Activated T-cell treated with anti-CD3 and anti-CD28 coated beads, Interleukin-2, amount 50 U/mL, for 4 hours (primary cell): ENCODE results near the gene ARL6. TPM values are rescaled to one million over a fixed set of nuclear protein-coding genes. Genes with fewer than 3 reads are reported as not detected.
A peak's percentile ranks its signal among the peaks of the same experiment; 100 is the strongest.

Experiments used
- ATAC-seq, 2 donors: fragments of 200-7000 bp; cut with Tn5 transposase; one replicate each; pipeline ENCODE4 v1.10.0; 2021
- DNase-seq: peaks from one replicate; pipeline ENCODE4 v3.0.0-alpha.2; 2020
- H3K27me3 Mint-ChIP-seq: one replicate; pipeline ENCODE4 v1.8.0; 2021; ENCODE audit warnings: low read depth, mixed read lengths
- H3K36me3 Mint-ChIP-seq: one replicate; pipeline ENCODE4 v1.8.0; 2022; ENCODE audit warnings: mixed read lengths; ENCODE audit not compliant: insufficient read depth
- H3K4me1 Mint-ChIP-seq: one replicate; pipeline ENCODE4 v1.8.0; 2021; ENCODE audit warnings: low read depth, mixed read lengths
- H3K4me3 Mint-ChIP-seq: one replicate; pipeline ENCODE4 v1.8.0; 2021; ENCODE audit warnings: mild to moderate bottlenecking, moderate library complexity, mixed read lengths
- H3K9me3 Mint-ChIP-seq: one replicate; pipeline ENCODE4 v1.8.0; 2021; ENCODE audit warnings: mixed read lengths
- total RNA-seq, 3 donors: library from RNA; stranded (reverse); gene quantifications; one replicate each; pipeline ENCODE4 v1.2.1, GENCODE V29; 2021

Gene ARL6, protein sequence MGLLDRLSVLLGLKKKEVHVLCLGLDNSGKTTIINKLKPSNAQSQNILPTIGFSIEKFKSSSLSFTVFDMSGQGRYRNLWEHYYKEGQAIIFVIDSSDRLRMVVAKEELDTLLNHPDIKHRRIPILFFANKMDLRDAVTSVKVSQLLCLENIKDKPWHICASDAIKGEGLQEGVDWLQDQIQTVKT
- total RNA-seq, result 1 to 10 TPM; 7.9 to 8.6 (median 8.4) TPM

GRCh38 chr3:97764407-97765238 is at the start of gene ARL6:
Gene ARL6, plus strand, starts transcription at chr3:97764758. Its CDS starts 3,350 bp downstream, at chr3:97768108.
- peak; percentile 94 to 95 for ATAC-seq
- Mint-ChIP-seq H3K4me3 (peak within 1 kb of the TSS; percentile 97), H3K36me3 (peaks cover 2% of the 10 kb centered on the region), H3K9me3 (no peaks in the 10 kb centered on the region), H3K27me3 (no peaks in the 10 kb centered on the region), H3K4me1 (peaks cover 26% of the 10 kb centered on the region)
- DNase-seq, result peak; percentile 57

GRCh38 chr3:97719156-97719821 is 45.3 kb upstream of the ARL6 start:
- ATAC-seq, result peak; percentile 82 to 84
- peak; percentile 45 for DNase-seq
- Mint-ChIP-seq H3K9me3 (no peaks in the 10 kb centered on the region), H3K4me1 (no peaks in the 10 kb centered on the region), H3K36me3 (no peaks in the 10 kb centered on the region), H3K4me3 (no peak overlapping the region), H3K27me3 (no peaks in the 10 kb centered on the region)

DNA sequence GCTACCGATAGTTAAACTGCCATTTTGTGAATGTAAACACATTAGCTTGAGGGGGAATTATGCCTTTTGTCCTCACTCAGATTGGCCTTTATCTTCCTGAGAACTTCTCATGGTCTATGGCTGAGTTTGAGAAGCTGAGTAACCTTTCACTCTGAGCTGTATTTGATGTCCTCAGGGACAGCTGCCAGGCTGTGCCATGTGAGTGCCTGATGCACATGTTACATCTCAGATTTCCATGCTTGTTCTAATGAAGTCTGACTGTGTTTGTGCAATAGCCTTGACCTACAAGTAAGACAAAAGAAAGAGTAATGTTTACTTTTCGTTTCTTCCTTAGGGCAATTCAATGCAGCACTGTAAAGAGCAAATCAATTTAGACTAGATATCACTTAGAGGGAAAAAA is 44.1 kb upstream of the ARL6 start:
- Mint-ChIP-seq H3K36me3 (no peaks in the 10 kb centered on the region), H3K4me1 (no peaks in the 10 kb centered on the region), H3K4me3 (no peak overlapping the region), H3K9me3 (no peaks in the 10 kb centered on the region), H3K27me3 (no peaks in the 10 kb centered on the region)
- ATAC-seq, result no peak
- DNase-seq, result no peak

- Mint-ChIP-seq H3K4me1 (no peaks in the 10 kb centered on the region), H3K9me3 (no peaks in the 10 kb centered on the region), H3K4me3 (no peak overlapping the region), H3K27me3 (no peaks in the 10 kb centered on the region), H3K36me3 (no peaks in the 10 kb centered on the region)
- no peak for ATAC-seq
- no peak for DNase-seq
Measured at GRCh38 chr3:97721446-97721845, 43.1 kb upstream of the ARL6 start.

DNA sequence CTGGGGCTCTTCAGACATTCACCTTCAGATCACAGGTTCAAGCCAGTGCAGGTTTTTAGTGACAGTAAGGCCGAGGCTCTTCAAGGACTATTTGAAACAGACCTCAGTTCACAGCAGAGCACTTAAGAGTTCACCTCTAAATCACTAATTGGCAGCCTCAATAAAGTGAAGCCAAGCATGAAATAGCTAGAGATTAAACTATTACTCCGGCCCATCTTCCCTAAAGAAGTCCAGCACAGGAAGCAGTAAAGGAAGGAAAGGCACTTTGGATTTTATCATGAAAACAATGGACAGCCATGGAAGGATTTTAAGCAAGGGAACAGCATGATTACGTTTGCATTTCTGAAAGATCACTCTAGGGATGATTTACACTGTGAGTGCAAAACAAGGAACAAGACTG is 27.6 kb upstream of the ARL6 start:
- Mint-ChIP-seq H3K9me3 (no peaks in the 10 kb centered on the region), H3K4me3 (no peak overlapping the region)

GRCh38 chr3:97738761-97739160 is 25.8 kb upstream of the ARL6 start:
- no peak for ATAC-seq
- DNase-seq, result no peak
- H3K4me3 Mint-ChIP-seq, result no peak overlapping the region
- no peaks in the 10 kb centered on the region for H3K4me1 Mint-ChIP-seq
- H3K36me3 Mint-ChIP-seq, result no peaks in the 10 kb centered on the region
- H3K9me3 Mint-ChIP-seq, result no peaks in the 10 kb centered on the region
- peaks cover 8% of the 10 kb centered on the region for H3K27me3 Mint-ChIP-seq

More for the DNA sequence above, 27.6 kb upstream of the ARL6 start:
- no peak for DNase-seq
- Mint-ChIP-seq H3K36me3 (no peaks in the 10 kb centered on the region), H3K27me3 (peaks cover 12% of the 10 kb centered on the region), H3K4me1 (no peaks in the 10 kb centered on the region)
- ATAC-seq, result no peak

GRCh38 chr3:97742036-97742435 is 22.5 kb upstream of the ARL6 start:
- Mint-ChIP-seq H3K9me3 (no peaks in the 10 kb centered on the region), H3K36me3 (no peaks in the 10 kb centered on the region), H3K4me1 (no peaks in the 10 kb centered on the region), H3K4me3 (no peak overlapping the region), H3K27me3 (peaks cover 3% of the 10 kb centered on the region)
- no peak for DNase-seq
- ATAC-seq, result no peak

DNA sequence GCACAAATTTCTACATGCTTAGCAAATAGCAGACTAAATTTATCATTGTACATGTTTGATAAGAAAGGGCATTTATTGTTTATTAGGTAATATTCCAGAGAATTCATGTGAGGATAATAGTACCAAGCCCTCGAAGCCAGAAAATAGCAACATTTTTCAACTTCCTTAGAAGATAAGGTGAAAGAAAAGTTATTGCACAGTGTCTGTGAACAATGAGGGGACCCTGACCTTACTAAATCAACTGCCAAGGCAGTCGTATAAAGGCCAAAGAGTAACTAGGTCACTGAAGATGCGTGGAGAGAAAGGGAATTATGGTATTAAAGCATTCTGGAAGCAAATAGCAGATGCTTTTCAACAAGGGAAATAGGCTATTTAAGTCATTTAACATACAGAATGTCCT is 20.3 kb upstream of the ARL6 start:
- DNase-seq (no peak), ATAC-seq (no peak)
- peaks cover 5% of the 10 kb centered on the region for H3K27me3 Mint-ChIP-seq
- H3K9me3 Mint-ChIP-seq, result no peaks in the 10 kb centered on the region
- no peak overlapping the region for H3K4me3 Mint-ChIP-seq
- no peaks in the 10 kb centered on the region for H3K4me1 Mint-ChIP-seq
- no peaks in the 10 kb centered on the region for H3K36me3 Mint-ChIP-seq

- H3K4me3 Mint-ChIP-seq, result peak overlapping the region; percentile 97
- H3K36me3 Mint-ChIP-seq, result no peaks in the 10 kb centered on the region
- peaks cover 26% of the 10 kb centered on the region for H3K4me1 Mint-ChIP-seq
- no peaks in the 10 kb centered on the region for H3K9me3 Mint-ChIP-seq
- H3K27me3 Mint-ChIP-seq, result no peaks in the 10 kb centered on the region
- DNase-seq (no peak), ATAC-seq (peak in 1 of 2 donors; percentile 58)
Measured at GRCh38 chr3:97763586-97764406, 762 bp upstream of the ARL6 start.

- ATAC-seq (no peak), DNase-seq (no peak)
- Mint-ChIP-seq H3K27me3 (no peaks in the 10 kb centered on the region), H3K4me1 (peaks cover 26% of the 10 kb centered on the region), H3K9me3 (no peaks in the 10 kb centered on the region), H3K36me3 (peaks cover 9% of the 10 kb centered on the region), H3K4me3 (peak overlapping the region; percentile 97)
Measured at GRCh38 chr3:97765336-97765735, 778 bp downstream of the ARL6 start.

DNA sequence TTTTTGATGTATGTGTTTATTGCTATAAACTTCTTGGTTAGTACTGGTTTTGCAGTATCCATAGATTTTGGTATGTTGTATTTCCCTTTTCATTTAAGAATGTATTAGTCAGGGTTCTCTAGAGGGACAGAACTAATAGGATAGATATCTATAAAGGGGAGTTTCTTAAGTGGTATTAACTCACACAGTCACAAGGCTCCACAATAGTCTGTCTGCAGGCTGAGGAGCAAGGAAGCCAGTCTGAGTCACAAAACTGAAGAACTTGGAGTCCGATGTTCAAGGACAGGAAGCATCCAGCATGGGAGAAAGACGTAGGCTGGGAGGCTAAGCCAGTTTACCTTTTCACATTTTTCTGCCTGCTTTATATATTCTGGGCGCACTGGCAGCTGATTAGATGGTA is 8.4 kb downstream of the ARL6 start:
- no peak for DNase-seq
- no peak for ATAC-seq
- Mint-ChIP-seq H3K27me3 (no peaks in the 10 kb centered on the region), H3K9me3 (peaks cover 4% of the 10 kb centered on the region), H3K4me3 (no peak overlapping the region), H3K36me3 (peaks cover 37% of the 10 kb centered on the region), H3K4me1 (no peaks in the 10 kb centered on the region)

- no peaks in the 10 kb centered on the region for H3K4me1 Mint-ChIP-seq
- DNase-seq (no peak), ATAC-seq (no peak)
- H3K4me3 Mint-ChIP-seq, result no peak overlapping the region
- H3K36me3 Mint-ChIP-seq, result peaks cover 17% of the 10 kb centered on the region
- no peaks in the 10 kb centered on the region for H3K27me3 Mint-ChIP-seq
- H3K9me3 Mint-ChIP-seq, result no peaks in the 10 kb centered on the region
Measured at GRCh38 chr3:97778152-97778551, 13.6 kb downstream of the ARL6 start.

DNA sequence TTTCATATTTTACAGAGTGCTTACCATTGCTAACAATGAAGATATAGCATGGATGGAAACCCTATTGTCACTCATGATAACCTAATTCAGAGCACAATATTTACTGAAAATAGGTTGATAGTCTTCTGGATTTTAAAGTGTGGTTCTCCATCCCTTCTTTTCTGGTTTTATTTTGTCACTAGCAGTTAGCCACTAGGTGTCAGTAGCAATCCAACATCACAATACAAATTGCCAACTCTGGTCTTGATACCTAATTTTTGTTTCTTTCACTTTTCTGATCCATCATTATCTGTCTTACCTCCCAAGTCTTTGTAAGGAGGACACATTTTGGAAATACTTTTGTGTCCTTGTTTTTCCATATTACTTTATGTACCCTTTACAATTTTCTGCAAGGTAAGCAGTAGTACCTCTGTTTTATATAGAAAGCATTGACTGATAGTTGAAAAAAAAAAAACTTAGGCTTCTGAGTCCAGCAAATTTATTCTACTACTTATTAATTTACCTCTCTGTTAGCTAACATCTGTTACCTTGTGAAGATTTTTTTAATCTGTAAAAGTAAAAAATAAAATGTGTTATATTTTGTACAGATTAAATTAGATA is 29.0 kb downstream of the ARL6 start:
- Mint-ChIP-seq H3K4me3 (no peak overlapping the region), H3K9me3 (no peaks in the 10 kb centered on the region), H3K36me3 (no peaks in the 10 kb centered on the region), H3K4me1 (no peaks in the 10 kb centered on the region), H3K27me3 (no peaks in the 10 kb centered on the region)
- no peak for ATAC-seq
- DNase-seq, result no peak

DNA sequence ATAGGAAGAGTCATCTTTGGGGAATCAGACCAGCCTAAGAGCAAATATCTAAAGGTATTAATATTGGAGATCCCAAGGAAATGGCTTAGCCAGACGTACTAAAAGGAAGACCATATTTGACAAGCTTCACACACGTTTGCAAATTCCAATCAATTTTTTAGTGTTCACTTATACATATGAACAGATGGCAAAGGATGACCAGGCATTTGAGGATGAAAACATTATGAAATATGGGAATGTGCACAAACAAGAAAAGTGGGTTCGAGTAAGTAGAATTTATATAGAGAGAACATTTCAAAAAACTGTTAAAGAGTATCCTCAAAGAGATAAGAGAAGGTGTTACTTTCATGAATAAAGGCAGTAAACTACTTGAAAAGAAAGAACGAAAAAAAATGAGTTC is 31.4 kb downstream of the ARL6 start:
- H3K36me3 Mint-ChIP-seq, result no peaks in the 10 kb centered on the region

More for the DNA sequence above, 31.4 kb downstream of the ARL6 start:
- ATAC-seq (no peak), DNase-seq (no peak)
- H3K4me1 Mint-ChIP-seq, result no peaks in the 10 kb centered on the region
- no peak overlapping the region for H3K4me3 Mint-ChIP-seq
- H3K27me3 Mint-ChIP-seq, result no peaks in the 10 kb centered on the region
- no peaks in the 10 kb centered on the region for H3K9me3 Mint-ChIP-seq
